A673 (cell line): ENCODE measurements around the gene VAT1L. TPM values are rescaled to one million over a fixed set of nuclear protein-coding genes. Genes with fewer than 3 reads are reported as not detected.

Experiments
- BruUV-seq: library from RNA; stranded (reverse); fragments of 400-500 nt; replicated peaks from 2 replicates; lab custom pipeline; 2021; lab: Mats Ljungman, UMichigan
- CTCF ChIA-PET: fragments of 300-600 bp; sonication (Branson Sonifier 250); formaldehyde crosslinking; loops from one replicate; lab custom pipeline; 2022; ENCODE audit warnings: antibody characterized with exemption; lab: Charles Lee
- POLR2A ChIA-PET: fragments of 300-600 bp; sonication (Branson Sonifier 250); formaldehyde crosslinking; loops from one replicate; lab custom pipeline; 2022; ENCODE audit warnings: antibody characterized with exemption; ENCODE audit not compliant: low non-redundant PET; lab: Charles Lee
- DNase-seq: peaks from one replicate; pipeline ENCODE4 v3.0.0-alpha.2; 2015; ENCODE audit warnings: low spot score
- H3K27ac ChIP-seq: fragments of 200-600 bp; sonication (generic); 2 replicates; pipeline ENCODE4 v1.5.1; 2016; ENCODE audit warnings: mixed run types, low read depth, mild to moderate bottlenecking, mixed read lengths, antibody characterized with exemption, low read length; ENCODE audit not compliant: poor library complexity, severe bottlenecking
- H3K27me3 ChIP-seq: fragments of 200-600 bp; sonication (generic); replicated peaks from 2 replicates; pipeline ENCODE4 v1.6.1; 2017; ENCODE audit warnings: mixed run types, low read depth, mild to moderate bottlenecking, mixed read lengths, antibody characterized with exemption, low read length; ENCODE audit not compliant: insufficient read depth, poor library complexity
- H3K36me3 ChIP-seq: fragments of 200-600 bp; sonication (generic); 2 replicates; pipeline ENCODE4 v1.6.1; 2016; ENCODE audit warnings: mixed run types, mild to moderate bottlenecking, mixed read lengths, antibody characterized with exemption, low read length; ENCODE audit not compliant: insufficient read depth, poor library complexity, severe bottlenecking
- H3K4me1 ChIP-seq: fragments of 200-600 bp; sonication (generic); 2 replicates; pipeline ENCODE4 v1.6.1; 2017; ENCODE audit warnings: mixed run types, mild to moderate bottlenecking, mixed read lengths, antibody characterized with exemption, low read length; ENCODE audit not compliant: insufficient read depth, poor library complexity, severe bottlenecking
- H3K4me3 ChIP-seq: fragments of 200-600 bp; sonication (generic); 2 replicates; pipeline ENCODE4 v1.5.1; 2016; ENCODE audit warnings: low read depth, mixed run types, mild to moderate bottlenecking, mixed read lengths, low read length; ENCODE audit not compliant: poor library complexity, severe bottlenecking
- H3K9me3 ChIP-seq: fragments of 200-600 bp; sonication (generic); 2 replicates; pipeline ENCODE4 v1.6.1; 2016; ENCODE audit warnings: mixed run types, low read depth, mild to moderate bottlenecking, mixed read lengths, antibody characterized with exemption, low read length; ENCODE audit not compliant: poor library complexity, severe bottlenecking
- EZH2 ChIP-seq: fragments of 200-600 bp; sonication (generic); IDR thresholded peaks from 2 replicates; pipeline ENCODE4 v1.6.1; 2017; ENCODE audit warnings: borderline replicate concordance, low read depth, mild to moderate bottlenecking, mixed read lengths, antibody characterized with exemption, low read length; ENCODE audit not compliant: poor library complexity, severe bottlenecking
- intact Hi-C: fragments of 100-400 bp; cut with micrococcal nuclease; formaldehyde crosslinking; loops from one replicate; pipeline ENCODE4 v1.10.0; 2022; ENCODE audit not compliant: unreplicated experiment
- total RNA-seq: library from RNA; stranded (reverse); gene quantifications from 2 replicates; pipeline ENCODE4 v1.2.3, GENCODE V29; 2021
- TF ChIP-seq, protein P1 (sequence below): fragments of 300-800, 200-600 bp; sonication (generic); conservative IDR thresholded peaks from 2 replicates; pipeline ENCODE4 v1.5.1; 2017; ENCODE audit warnings: low read depth, mild to moderate bottlenecking, antibody characterized with exemption, low read length, moderate library complexity, mixed read lengths

The VAT1L gene
- total RNA-seq, 1 experiment from 2014 or later = 0.09 TPM

GRCh38 chr16:77977339-77977738, 189.0 kb downstream of the VAT1L start:
- TF ChIP-seq, protein P1, sequence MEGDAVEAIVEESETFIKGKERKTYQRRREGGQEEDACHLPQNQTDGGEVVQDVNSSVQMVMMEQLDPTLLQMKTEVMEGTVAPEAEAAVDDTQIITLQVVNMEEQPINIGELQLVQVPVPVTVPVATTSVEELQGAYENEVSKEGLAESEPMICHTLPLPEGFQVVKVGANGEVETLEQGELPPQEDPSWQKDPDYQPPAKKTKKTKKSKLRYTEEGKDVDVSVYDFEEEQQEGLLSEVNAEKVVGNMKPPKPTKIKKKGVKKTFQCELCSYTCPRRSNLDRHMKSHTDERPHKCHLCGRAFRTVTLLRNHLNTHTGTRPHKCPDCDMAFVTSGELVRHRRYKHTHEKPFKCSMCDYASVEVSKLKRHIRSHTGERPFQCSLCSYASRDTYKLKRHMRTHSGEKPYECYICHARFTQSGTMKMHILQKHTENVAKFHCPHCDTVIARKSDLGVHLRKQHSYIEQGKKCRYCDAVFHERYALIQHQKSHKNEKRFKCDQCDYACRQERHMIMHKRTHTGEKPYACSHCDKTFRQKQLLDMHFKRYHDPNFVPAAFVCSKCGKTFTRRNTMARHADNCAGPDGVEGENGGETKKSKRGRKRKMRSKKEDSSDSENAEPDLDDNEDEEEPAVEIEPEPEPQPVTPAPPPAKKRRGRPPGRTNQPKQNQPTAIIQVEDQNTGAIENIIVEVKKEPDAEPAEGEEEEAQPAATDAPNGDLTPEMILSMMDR = no peak
- TF ChIP-seq EZH2 = no peak
- no peak overlapping the region for H3K4me3 ChIP-seq
- BruUV-seq = no TSS peak
- intact Hi-C loops = loop anchor here (10.0 kb wide), 1 partner anchor 743 kb away; no protein-coding TSS in a partner anchor
- no peak for DNase-seq
- no peak overlapping the region for H3K27ac ChIP-seq
- H3K9me3 ChIP-seq = no peaks in the 10 kb centered on the region
- no peaks in the 10 kb centered on the region for H3K36me3 ChIP-seq
- POLR2A ChIA-PET = no interaction called here
- CTCF ChIA-PET = no interaction called here
- no peaks in the 10 kb centered on the region for H3K4me1 ChIP-seq
- no peaks in the 10 kb centered on the region for H3K27me3 ChIP-seq

GRCh38 chr16:77985111-77985510, 196.7 kb downstream of the VAT1L start:
- ChIA-PET POLR2A (no interaction called here), CTCF (no interaction called here)
- no peaks in the 10 kb centered on the region for H3K36me3 ChIP-seq
- H3K4me3 ChIP-seq = no peak overlapping the region
- no peaks in the 10 kb centered on the region for H3K9me3 ChIP-seq
- no peak overlapping the region for H3K27ac ChIP-seq
- intact Hi-C loops = loop anchor here (10.0 kb wide), 1 partner anchor 390 kb away; no protein-coding TSS in a partner anchor
- no peaks in the 10 kb centered on the region for H3K4me1 ChIP-seq
- no TSS peak for BruUV-seq
- no peak for TF ChIP-seq EZH2
- TF ChIP-seq, protein P1 = no peak
- no peaks in the 10 kb centered on the region for H3K27me3 ChIP-seq
- DNase-seq = no peak

- no peak overlapping the region for H3K27ac ChIP-seq
- no peaks in the 10 kb centered on the region for H3K36me3 ChIP-seq
- POLR2A ChIA-PET = no interaction called here
Observed at GRCh38 chr16:77986011-77986740, 197.8 kb downstream of the VAT1L start.

More at GRCh38 chr16:77986011-77986740, 197.8 kb downstream of the VAT1L start:
- no peaks in the 10 kb centered on the region for H3K9me3 ChIP-seq
- no peak overlapping the region for H3K4me3 ChIP-seq
- no peak for DNase-seq
- intact Hi-C loops = loop anchor here (10.0 kb wide), 1 partner anchor 391 kb away; no protein-coding TSS in a partner anchor
- no peaks in the 10 kb centered on the region for H3K27me3 ChIP-seq
- no TSS peak for BruUV-seq
- no peaks in the 10 kb centered on the region for H3K4me1 ChIP-seq
- CTCF ChIA-PET = no interaction called here
- TF ChIP-seq, protein P1 = no peak
- no peak for TF ChIP-seq EZH2
